ENCODE data around the gene ADGRF3. TPM values are rescaled to one million over a fixed set of nuclear protein-coding genes. Genes with fewer than 3 reads are reported as not detected.
"Not testable (repeated sequence)": the region's sequence is repeated elsewhere in the genome, so short reads cannot be mapped to it uniquely, and the experiment has no call there.

ADGRF3 gene
- total RNA-seq, 4 donors from 2014 or later, result 0.21 to 0.27 TPM; not detected in 2

- no peaks in the 10 kb centered on the region for H3K36me3 ChIP-seq
- intact Hi-C loops (cut with DNase I; ENCODE audit: low total_unique reads), result no loop called here
- no peaks in the 10 kb centered on the region for H3K27me3 ChIP-seq
- H3K4me1 ChIP-seq, result no peaks in the 10 kb centered on the region
- no peak for DNase-seq
- H3K27ac ChIP-seq, result peak overlapping the region; percentile 15 to 58
- TF ChIP-seq POLR2A (IDR thresholded peaks at IDR 0.05) (no peak), CTCF (IDR thresholded peaks at IDR 0.05) (no peak)
- H3K9me3 ChIP-seq, result no peaks in the 10 kb centered on the region
- H3K4me3 ChIP-seq, result no peak overlapping the region
These were observed 73.1 kb downstream of the ADGRF3 start for GRCh38 chr2:26273501-26273900.

- intact Hi-C loops (cut with DNase I; ENCODE audit: low total_unique reads), result no loop called here
- Histone ChIP-seq H3K27me3 (no peaks in the 10 kb centered on the region), H3K4me3 (no peak overlapping the region), H3K4me1 (no peaks in the 10 kb centered on the region), H3K9me3 (no peaks in the 10 kb centered on the region), H3K36me3 (no peaks in the 10 kb centered on the region), H3K27ac (no peak overlapping the region)
- no peak for DNase-seq
- no peak for TF ChIP-seq POLR2A (IDR thresholded peaks at IDR 0.05)
- no peak for TF ChIP-seq CTCF (IDR thresholded peaks at IDR 0.05)
These were observed 76.2 kb downstream of the ADGRF3 start for GRCh38 chr2:26270373-26270772.

DNA sequence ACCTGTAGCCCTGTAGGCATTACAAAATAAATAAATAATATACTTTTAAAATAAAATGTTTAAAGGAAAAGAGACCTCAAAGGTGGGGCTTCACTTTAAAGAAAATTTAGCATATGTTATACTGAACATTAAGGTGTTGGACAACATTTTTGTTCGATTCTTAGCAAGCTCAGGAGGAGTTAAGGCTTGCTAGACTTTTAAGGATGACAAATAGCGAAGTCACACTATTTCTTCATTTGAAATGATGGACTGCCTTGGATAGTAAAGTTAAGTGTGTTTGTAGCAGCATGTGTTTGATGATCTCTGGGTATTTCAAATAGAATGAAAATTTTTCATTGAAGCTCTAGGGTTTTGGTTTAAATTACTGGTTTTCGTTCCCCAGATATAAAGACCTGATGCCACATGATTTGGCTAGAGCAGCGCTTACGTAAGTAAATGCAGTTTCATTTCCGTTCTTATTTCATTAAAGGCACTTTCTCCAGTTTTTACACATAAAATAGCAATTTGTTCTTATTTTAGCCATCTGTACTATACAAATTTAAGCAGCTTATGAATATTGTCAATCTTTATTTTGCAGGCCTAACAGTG is 76.9 kb downstream of the ADGRF3 start:
- Histone ChIP-seq H3K36me3 (no peaks in the 10 kb centered on the region), H3K27ac (no peak overlapping the region)
- intact Hi-C loops (cut with DNase I; ENCODE audit: low total_unique reads), result no loop called here

GRCh38 chr2:26268670-26269385 is 77.8 kb downstream of the ADGRF3 start:
- H3K27ac ChIP-seq; DNase-seq; H3K27me3 ChIP-seq; intact Hi-C loops (cut with DNase I; ENCODE audit: low total_unique reads); H3K9me3 ChIP-seq; H3K36me3 ChIP-seq; H3K4me3 ChIP-seq; H3K4me1 ChIP-seq: not testable (repeated sequence)

More for the DNA sequence above, 76.9 kb downstream of the ADGRF3 start:
- Histone ChIP-seq H3K4me3 (no peak overlapping the region), H3K9me3 (no peaks in the 10 kb centered on the region), H3K27me3 (no peaks in the 10 kb centered on the region), H3K4me1 (no peaks in the 10 kb centered on the region)
- no peak for TF ChIP-seq POLR2A (IDR thresholded peaks at IDR 0.05)
- TF ChIP-seq CTCF (IDR thresholded peaks at IDR 0.05), result no peak
- no peak for DNase-seq

DNA sequence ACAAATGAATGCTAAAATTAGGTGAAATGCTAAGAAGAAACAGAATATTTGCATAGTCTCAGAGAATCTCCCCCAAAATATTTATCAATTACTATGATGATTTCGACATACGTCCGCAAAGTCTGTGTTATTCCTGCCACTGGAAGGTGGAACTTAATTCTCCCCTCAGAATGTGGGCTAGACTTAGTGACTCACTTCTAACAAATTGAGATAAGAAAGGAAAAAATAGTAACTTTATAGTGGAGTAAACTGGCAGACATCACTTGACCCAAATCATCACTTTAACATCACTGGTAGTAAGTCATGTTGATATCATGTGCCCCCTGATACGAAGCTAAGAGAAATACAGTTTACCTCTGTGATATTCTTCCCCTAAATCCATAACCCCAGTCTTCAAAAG is 78.4 kb downstream of the ADGRF3 start:
- no peak overlapping the region for H3K27ac ChIP-seq
- intact Hi-C loops (cut with DNase I; ENCODE audit: low total_unique reads), result no loop called here
- no peak for DNase-seq
- no peaks in the 10 kb centered on the region for H3K27me3 ChIP-seq
- TF ChIP-seq CTCF (IDR thresholded peaks at IDR 0.05) (no peak), POLR2A (IDR thresholded peaks at IDR 0.05) (no peak)
- no peak overlapping the region for H3K4me3 ChIP-seq
- H3K4me1 ChIP-seq, result no peaks in the 10 kb centered on the region
- no peaks in the 10 kb centered on the region for H3K36me3 ChIP-seq
- no peaks in the 10 kb centered on the region for H3K9me3 ChIP-seq

DNA sequence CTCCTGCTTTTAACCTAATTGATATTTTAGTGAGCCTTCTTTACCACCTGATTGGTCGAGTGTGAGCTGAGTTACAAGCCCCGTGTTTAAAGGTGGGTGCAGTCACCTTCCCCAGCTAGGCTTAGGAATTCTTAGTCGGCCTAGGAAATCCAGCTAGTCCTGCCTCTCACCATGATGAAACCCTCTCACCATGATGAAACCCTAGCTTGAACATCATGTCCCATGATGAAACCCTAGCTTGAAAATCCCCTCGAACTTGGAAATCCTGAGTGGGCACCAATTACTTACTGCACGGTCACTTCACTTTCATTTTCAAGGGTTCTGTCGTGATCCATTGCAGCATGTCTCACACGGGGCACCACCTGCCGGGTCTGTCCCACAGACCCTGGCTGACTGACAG is 87.8 kb downstream of the ADGRF3 start:
- H3K27ac ChIP-seq; H3K9me3 ChIP-seq; H3K27me3 ChIP-seq; H3K4me3 ChIP-seq; H3K4me1 ChIP-seq; H3K36me3 ChIP-seq; DNase-seq; intact Hi-C loops (cut with DNase I; ENCODE audit: low total_unique reads): not testable (repeated sequence)

Other genes with a start within 250 kb of the ADGRF3 start
- gene GAREM2, start 173.7 kb downstream of the ADGRF3 start, total RNA-seq, result 1 to 10 TPM in 3 of 4 donors, under 1 TPM in 1; under 0.01 to 5.1 (median 2.2) TPM
- 100 to 1,000 TPM in 2 of 4 donors, 10 to 100 TPM in 2; 93.8 to 151 (median 110) TPM for gene HADHA, start 102.2 kb downstream of the ADGRF3 start, total RNA-seq
- 100 to 1,000 TPM in 2 of 4 donors, 10 to 100 TPM in 2; 45.3 to 126 (median 82.5) TPM for gene HADHB, start 101.8 kb downstream of the ADGRF3 start, total RNA-seq
- gene SELENOI, start 646 bp downstream of the ADGRF3 start, total RNA-seq, result 10 to 100 TPM in 2 of 4 donors, 1 to 10 TPM in 2; 2.8 to 27.9 (median 13.1) TPM
- gene DRC1, start 55.1 kb upstream of the ADGRF3 start, total RNA-seq, result 1 to 10 TPM in 2 of 4 donors, under 1 TPM in 1, not detected in 1; 0.85 to 2.4 (median 1.9) TPM
- gene OTOF, start 131.3 kb upstream of the ADGRF3 start, total RNA-seq, result under 1 TPM in 1 of 4 donors, not detected in 3; 0.21 TPM

All from uterus (tissue), 4 donors.